Gastrocnemius medialis (tissue), 4 donors: ENCODE results near the gene NIPA2. TPM values are rescaled to one million over a fixed set of nuclear protein-coding genes. Genes with fewer than 3 reads are reported as not detected.

Experiments used
- ATAC-seq, 2 donors: fragments of 150-250 bp; one replicate each; pipeline ENCODE4 v1.9.1; 2016
- DNase-seq, 2 donors: peaks; one replicate each; pipeline ENCODE4 v3.0.0-alpha.2; 2019
- H3K27ac ChIP-seq, 4 donors: fragments of 200-600 bp; sonication (generic); 1 replicate in 1 of 4; 2 replicates in 3 of 4; pipeline ENCODE4 v1.5.1; 2016 to 2018; ENCODE audit warnings: mild to moderate bottlenecking in 2 of 4, moderate library complexity in 1 of 4
- H3K27me3 ChIP-seq, 3 donors: fragments of 200-600 bp; sonication (generic) in 2 of 3; 1 replicate in 1 of 3; 2 replicates in 2 of 3; pipeline versions ENCODE4 v1.5.1 to v1.6.0; 2016 to 2019; ENCODE audit warnings: mild to moderate bottlenecking in 1 of 3, moderate library complexity in 1 of 3
- H3K36me3 ChIP-seq, 2 donors: fragments of 200-600 bp; sonication (generic) in 1 of 2; one replicate each; pipeline ENCODE4 v1.5.1; 2017 to 2018
- H3K4me1 ChIP-seq, 2 donors: fragments of 200-600 bp; sonication (generic) in 1 of 2; one replicate each; pipeline ENCODE4 v1.5.1; 2016 to 2017; ENCODE audit warnings: mild to moderate bottlenecking in 2 of 2
- H3K4me3 ChIP-seq, 4 donors: fragments of 200-600 bp; sonication (generic) in 3 of 4; 1 replicate in 1 of 4; 2 replicates in 3 of 4; pipeline ENCODE4 v1.5.1; 2016 to 2019; ENCODE audit warnings: mild to moderate bottlenecking in 2 of 4
- H3K9me3 ChIP-seq, 3 donors: fragments of 200-600 bp; sonication (generic) in 2 of 3; 1 replicate in 1 of 3; 2 replicates in 2 of 3; pipeline ENCODE4 v1.5.1; 2016 to 2019
- CTCF ChIP-seq, 5 experiments: fragments of 450-650 bp in 3 of 5; fragments of 200-600 bp in 2 of 5; sonication (generic) in 2 of 5; IDR thresholded peaks in 4 of 5; conservative IDR thresholded peaks in 1 of 5; 1 replicate in 4 of 5; 2 replicates in 1 of 5; pipeline ENCODE4 v1.5.1; 2016 to 2019; ENCODE audit warnings: antibody characterized with exemption in 5 of 5, mild to moderate bottlenecking in 3 of 5, moderate library complexity in 3 of 5
- POLR2A ChIP-seq, 2 donors: fragments of 450-650 bp; IDR thresholded peaks; one replicate each; pipeline ENCODE4 v1.6.1; 2017; ENCODE audit warnings: antibody characterized with exemption in 2 of 2, mild to moderate bottlenecking in 2 of 2, moderate library complexity in 2 of 2
- in situ Hi-C, 4 donors: fragments of 200-750 bp; cut with MboI; loops; one replicate each; pipeline versions ENCODE4 v1.15.0 to v1.8.0; 2017; ENCODE audit warnings: low sequenced_read_pairs in 4 of 4
- intact Hi-C: fragments of 100-400 bp; cut with DNase I; formaldehyde crosslinking; loops from one replicate; pipeline ENCODE4 v1.15.1; 2023; ENCODE audit warnings: low total_unique reads
- total RNA-seq, 4 donors: library from RNA; depleted of rRNA; stranded (reverse); fragments of >200 nt; gene quantifications; one replicate each; pipeline versions ENCODE4 v1.1.0 to v1.2.3, GENCODE V29; 2016

NIPA2 gene
- total RNA-seq, 4 donors from 2014 or later: 27.3 to 43.5 (median 38.6) TPM

- intact Hi-C loops: no loop called here
- H3K4me3 ChIP-seq: no peak overlapping the region
- TF ChIP-seq POLR2A (IDR thresholded peaks at IDR 0.05): no peak
- TF ChIP-seq CTCF (IDR thresholded peaks at IDR 0.05 in 4 of 5, conservative IDR thresholded peaks at IDR 0.05 in 1 of 5): no peak
- in situ Hi-C loops: no loop called here
- H3K9me3 ChIP-seq: no peaks in the 10 kb centered on the region
- no peaks in the 10 kb centered on the region for H3K27me3 ChIP-seq
- no peak for ATAC-seq
- H3K36me3 ChIP-seq: peaks cover 0 to 6% of the 10 kb centered on the region in 2 donors
- DNase-seq: no peak
- H3K4me1 ChIP-seq: no peaks in the 10 kb centered on the region
- no peak overlapping the region for H3K27ac ChIP-seq
Measured at GRCh38 chr15:22893881-22894280, 55.4 kb downstream of the NIPA2 start.

- DNase-seq: no peak
- Histone ChIP-seq H3K27ac (no peak overlapping the region), H3K4me1 (no peaks in the 10 kb centered on the region), H3K36me3 (peaks cover 0 to 8% of the 10 kb centered on the region in 2 donors), H3K27me3 (no peaks in the 10 kb centered on the region), H3K4me3 (no peak overlapping the region), H3K9me3 (no peaks in the 10 kb centered on the region)
- in situ Hi-C loops (no loop called here), intact Hi-C loops (no loop called here)
- TF ChIP-seq POLR2A (IDR thresholded peaks at IDR 0.05): no peak
- no peak for TF ChIP-seq CTCF (IDR thresholded peaks at IDR 0.05 in 4 of 5, conservative IDR thresholded peaks at IDR 0.05 in 1 of 5)
- ATAC-seq: no peak
Measured at GRCh38 chr15:22895465-22896190, 57.2 kb downstream of the NIPA2 start.

- no peak overlapping the region for H3K27ac ChIP-seq
- intact Hi-C loops (no loop called here), in situ Hi-C loops (no loop called here)
- H3K4me1 ChIP-seq: no peaks in the 10 kb centered on the region
- H3K9me3 ChIP-seq: no peaks in the 10 kb centered on the region
- no peaks in the 10 kb centered on the region for H3K27me3 ChIP-seq
- ATAC-seq (no peak), DNase-seq (no peak)
- H3K4me3 ChIP-seq: no peak overlapping the region
- H3K36me3 ChIP-seq: peaks cover 0 to 34% of the 10 kb centered on the region in 2 donors
- no peak for TF ChIP-seq POLR2A (IDR thresholded peaks at IDR 0.05)
- TF ChIP-seq CTCF (IDR thresholded peaks at IDR 0.05 in 4 of 5, conservative IDR thresholded peaks at IDR 0.05 in 1 of 5): no peak
Measured at GRCh38 chr15:22902046-22902445, 63.6 kb downstream of the NIPA2 start.

GRCh38 chr15:22902578-22902977 lies 64.1 kb downstream of the NIPA2 start:
- no peaks in the 10 kb centered on the region for H3K9me3 ChIP-seq
- DNase-seq (no peak), ATAC-seq (no peak)
- H3K36me3 ChIP-seq: peaks cover 0 to 39% of the 10 kb centered on the region in 2 donors
- intact Hi-C loops: no loop called here
- no peaks in the 10 kb centered on the region for H3K27me3 ChIP-seq
- H3K4me3 ChIP-seq: no peak overlapping the region
- in situ Hi-C loops: no loop called here
- H3K4me1 ChIP-seq: no peaks in the 10 kb centered on the region
- TF ChIP-seq CTCF (IDR thresholded peaks at IDR 0.05 in 4 of 5, conservative IDR thresholded peaks at IDR 0.05 in 1 of 5) (no peak), POLR2A (IDR thresholded peaks at IDR 0.05) (no peak)
- H3K27ac ChIP-seq: no peak overlapping the region

- Histone ChIP-seq H3K36me3 (peaks cover 0 to 43% of the 10 kb centered on the region in 2 donors), H3K4me1 (no peaks in the 10 kb centered on the region), H3K27me3 (no peaks in the 10 kb centered on the region), H3K27ac (no peak overlapping the region), H3K4me3 (no peak overlapping the region), H3K9me3 (no peaks in the 10 kb centered on the region)
- ATAC-seq (no peak), DNase-seq (no peak)
- intact Hi-C loops: no loop called here
- TF ChIP-seq POLR2A (IDR thresholded peaks at IDR 0.05) (no peak), CTCF (IDR thresholded peaks at IDR 0.05 in 4 of 5, conservative IDR thresholded peaks at IDR 0.05 in 1 of 5) (no peak)
- in situ Hi-C loops: no loop called here
Measured at GRCh38 chr15:22902981-22903380, 64.5 kb downstream of the NIPA2 start.
